ENCODE data around the gene TTC32.
"Not testable (repeated sequence)": the region's sequence is repeated elsewhere in the genome, so short reads cannot be mapped to it uniquely, and the experiment has no call there.

The TTC32 gene

GRCh38 chr2:19898592-19899329 is 3.0 kb downstream of the TTC32 start:
- DNase-seq = no peak

GRCh38 chr2:19897623-19898245 is 4.0 kb downstream of the TTC32 start:
- no peak for DNase-seq

- no peak for DNase-seq
Observed at GRCh38 chr2:19895535-19895934, 6.2 kb downstream of the TTC32 start.

- no peak for DNase-seq
Observed at GRCh38 chr2:19894134-19894792, 7.5 kb downstream of the TTC32 start.

GRCh38 chr2:19893520-19894133 is 8.2 kb downstream of the TTC32 start:
- DNase-seq = no peak

GRCh38 chr2:19891971-19892370 is 9.8 kb downstream of the TTC32 start:
- DNase-seq = not testable (repeated sequence)

GRCh38 chr2:19890104-19890503 is 11.7 kb downstream of the TTC32 start:
- no peak for DNase-seq

- no peak for DNase-seq
Observed at GRCh38 chr2:19888831-19889230, 13.0 kb downstream of the TTC32 start.

GRCh38 chr2:19887510-19887909 is 14.3 kb downstream of the TTC32 start:
- DNase-seq = no peak

- DNase-seq = no peak
Observed at GRCh38 chr2:19886261-19886660, 15.5 kb downstream of the TTC32 start.

- no peak for DNase-seq
Observed at GRCh38 chr2:19885791-19886190, 16.0 kb downstream of the TTC32 start.

- DNase-seq = no peak
Observed at GRCh38 chr2:19883971-19884720, 17.6 kb downstream of the TTC32 start.

GRCh38 chr2:19883486-19883885 is 18.3 kb downstream of the TTC32 start:
- no peak for DNase-seq

GRCh38 chr2:19882286-19882685 is 19.5 kb downstream of the TTC32 start:
- no peak for DNase-seq

GRCh38 chr2:19881908-19882265 is 19.9 kb downstream of the TTC32 start:
- DNase-seq = no peak

- no peak for DNase-seq
Observed at GRCh38 chr2:19881221-19881907, 20.4 kb downstream of the TTC32 start.

- DNase-seq = not testable (repeated sequence)
Observed at GRCh38 chr2:19880191-19880590, 21.6 kb downstream of the TTC32 start.

GRCh38 chr2:19879120-19879519 is 22.7 kb downstream of the TTC32 start:
- no peak for DNase-seq

GRCh38 chr2:19878268-19879046 is 23.3 kb downstream of the TTC32 start:
- DNase-seq = no peak

- no peak for DNase-seq
Observed at GRCh38 chr2:19876751-19877150, 25.0 kb downstream of the TTC32 start.

- DNase-seq = no peak
Observed at GRCh38 chr2:19875280-19875679, 26.5 kb downstream of the TTC32 start.

GRCh38 chr2:19874726-19875125 is 27.1 kb downstream of the TTC32 start:
- no peak for DNase-seq

All from amniotic stem cell (primary cell).